DMS153 treated with DMSO at 0.1 percent for 48 hours (cell line): ENCODE results near the gene CALM1.

Experiments used
- DNase-seq: peaks from one replicate; lab custom pipeline; 2025; ENCODE audit not compliant: unreplicated experiment; lab: John Stamatoyannopoulos, UW

Gene CALM1

GRCh38 chr14:90396341-90397339, at the start of gene CALM1:
Gene CALM1, plus strand, starts transcription at chr14:90397029. Its CDS starts 202 bp downstream, at chr14:90397231.
- DNase-seq = peak; percentile 80

- DNase-seq = no peak
Measured at GRCh38 chr14:90348270-90348669, 48.6 kb upstream of the CALM1 start.

- no peak for DNase-seq
Measured at GRCh38 chr14:90349739-90350138, 47.1 kb upstream of the CALM1 start.

GRCh38 chr14:90354551-90355298, 42.1 kb upstream of the CALM1 start:
- no peak for DNase-seq

- no peak for DNase-seq
Measured at GRCh38 chr14:90355540-90356518, 41.0 kb upstream of the CALM1 start.

GRCh38 chr14:90356925-90357324, 39.9 kb upstream of the CALM1 start:
- DNase-seq = no peak

- DNase-seq = no peak
Measured at GRCh38 chr14:90358359-90358758, 38.5 kb upstream of the CALM1 start.

GRCh38 chr14:90361865-90362557, 34.8 kb upstream of the CALM1 start:
- DNase-seq = no peak

GRCh38 chr14:90362558-90362896, 34.3 kb upstream of the CALM1 start:
- no peak for DNase-seq

- no peak for DNase-seq
Measured at GRCh38 chr14:90368946-90369721, 27.7 kb upstream of the CALM1 start.

- DNase-seq = no peak
Measured at GRCh38 chr14:90373887-90374286, 22.9 kb upstream of the CALM1 start.

GRCh38 chr14:90374813-90375212, 22.0 kb upstream of the CALM1 start:
- DNase-seq = no peak

- DNase-seq = no peak
Measured at GRCh38 chr14:90375934-90376333, 20.9 kb upstream of the CALM1 start.

GRCh38 chr14:90378249-90378648, 18.6 kb upstream of the CALM1 start:
- DNase-seq = no peak

- DNase-seq = no peak
Measured at GRCh38 chr14:90379106-90379505, 17.7 kb upstream of the CALM1 start.

GRCh38 chr14:90381011-90381786, 15.6 kb upstream of the CALM1 start:
- DNase-seq = no peak

GRCh38 chr14:90381999-90382451, 14.8 kb upstream of the CALM1 start:
- peak; percentile 23 for DNase-seq

- DNase-seq = peak; percentile 61
Measured at GRCh38 chr14:90382491-90383125, 14.2 kb upstream of the CALM1 start.
